ENCODE measurements around the gene IRAK3. TPM values are rescaled to one million over a fixed set of nuclear protein-coding genes. Genes with fewer than 3 reads are reported as not detected.
"Not testable (repeated sequence)": the region's sequence is repeated elsewhere in the genome, so short reads cannot be mapped to it uniquely, and the experiment has no call there.

IRAK3 gene
- total and polyA plus RNA-seq, 8 donors, result 0.55 to 5.3 (median 1.3) TPM

- no peak for TF ChIP-seq CTCF (IDR thresholded peaks at IDR 0.05)
- FAIRE-seq (no peak), DNase-seq (no peak), ATAC-seq (no peak)
- intact Hi-C loops (cut with DNase I), result no loop called here
- Histone ChIP-seq H3K4me1 (peaks cover 0 to 2% (median 0%) of the 10 kb centered on the region in 3 donors), H3K4me3 (no peak overlapping the region), H3K9me3 (no peaks in the 10 kb centered on the region), H3K27ac (no peak overlapping the region), H3K27me3 (no peaks in the 10 kb centered on the region), H3K36me3 (no peaks in the 10 kb centered on the region)
Measured at GRCh38 chr12:66228462-66228861, 39.4 kb downstream of the IRAK3 start.

- FAIRE-seq, result no peak
- H3K4me3 ChIP-seq, result no peak overlapping the region
- DNase-seq, result no peak
- H3K4me1 ChIP-seq, result peaks cover 0 to 6% (median 0%) of the 10 kb centered on the region in 3 donors
- peak in 3 of 4 donors; percentile 42 to 66 (median 44) for ATAC-seq
- no peaks in the 10 kb centered on the region for H3K9me3 ChIP-seq
- no peaks in the 10 kb centered on the region for H3K27me3 ChIP-seq
- H3K36me3 ChIP-seq, result no peaks in the 10 kb centered on the region
- 7 to 10% methylated on average over 3 of the region's 3 CpGs for WGBS, 2 donors
- H3K27ac ChIP-seq, result no peak overlapping the region
- intact Hi-C loops (cut with DNase I), result no loop called here
- no peak for TF ChIP-seq CTCF (IDR thresholded peaks at IDR 0.05)
Measured at GRCh38 chr12:66232263-66232662, 43.2 kb downstream of the IRAK3 start.

GRCh38 chr12:66234037-66234693, 45.2 kb downstream of the IRAK3 start:
- ATAC-seq (peak in 3 of 4 donors; percentile 14 to 71 (median 55)), DNase-seq (peak in 1 of 6 donors; percentile 24)
- H3K27ac ChIP-seq; intact Hi-C loops (cut with DNase I); H3K4me1 ChIP-seq; H3K36me3 ChIP-seq; FAIRE-seq; H3K27me3 ChIP-seq; H3K9me3 ChIP-seq; H3K4me3 ChIP-seq: not testable (repeated sequence)
- 87 to 90% methylated on average over 13 of the region's 13 CpGs for WGBS, 2 donors

GRCh38 chr12:66234773-66235625, 46.0 kb downstream of the IRAK3 start:
- H3K9me3 ChIP-seq; H3K4me1 ChIP-seq; H3K27ac ChIP-seq; FAIRE-seq; intact Hi-C loops (cut with DNase I); H3K36me3 ChIP-seq; H3K27me3 ChIP-seq: not testable (repeated sequence)
- H3K4me3 ChIP-seq, result peak overlapping the region in 3 of 4 donors; percentile 13 to 53 (median 32)
- ATAC-seq, result peak; percentile 56 to 85 (median 78)
- WGBS, 2 donors, result 5 to 6% methylated on average over 51 to 72 of the region's 72 CpGs
- peak; percentile 8 to 73 (median 34) for DNase-seq

GRCh38 chr12:66235626-66236281, 46.7 kb downstream of the IRAK3 start:
- ATAC-seq, result no peak

GRCh38 chr12:66236282-66236675, 47.3 kb downstream of the IRAK3 start:
- H3K27ac ChIP-seq; FAIRE-seq; DNase-seq; H3K9me3 ChIP-seq; H3K4me3 ChIP-seq; H3K27me3 ChIP-seq; H3K4me1 ChIP-seq; intact Hi-C loops (cut with DNase I); H3K36me3 ChIP-seq; ATAC-seq: not testable (repeated sequence)
- 93 to 94% methylated on average over 4 of the region's 4 CpGs for WGBS, 2 donors

More at GRCh38 chr12:66235626-66236281, 46.7 kb downstream of the IRAK3 start:
- DNase-seq (no peak), FAIRE-seq (no peak)
- TF ChIP-seq CTCF (IDR thresholded peaks at IDR 0.05), result no peak
- H3K9me3 ChIP-seq, result no peaks in the 10 kb centered on the region
- WGBS, 2 donors, result 35 to 55% methylated on average over 5 of the region's 5 CpGs
- peaks cover 0 to 6% (median 0%) of the 10 kb centered on the region in 3 donors for H3K4me1 ChIP-seq
- intact Hi-C loops (cut with DNase I), result no loop called here
- peak overlapping the region in 3 of 4 donors; percentile 13 to 53 (median 32) for H3K4me3 ChIP-seq
- no peak overlapping the region for H3K27ac ChIP-seq
- no peaks in the 10 kb centered on the region for H3K36me3 ChIP-seq
- no peaks in the 10 kb centered on the region for H3K27me3 ChIP-seq
